Vagina (tissue), 2 donors: Measurements from ENCODE around the gene RPE. TPM values are rescaled to one million over a fixed set of nuclear protein-coding genes. Genes with fewer than 3 reads are reported as not detected.

Source experiments
- DNase-seq, 2 donors: peaks; one replicate each; pipeline ENCODE4 v3.0.0-alpha.2; 2017; ENCODE audit errors: extremely low spot score in 2 of 2
- H3K27ac ChIP-seq: fragments of 200-600 bp; sonication (generic); one replicate; pipeline ENCODE4 v1.5.1; 2019
- H3K27me3 ChIP-seq: fragments of 200-600 bp; sonication (generic); one replicate; pipeline ENCODE4 v1.5.1; 2019
- H3K36me3 ChIP-seq, 2 donors: fragments of 200-600 bp; sonication (generic); one replicate each; pipeline ENCODE4 v1.5.1; 2017 to 2019
- H3K4me1 ChIP-seq: fragments of 200-600 bp; sonication (generic); one replicate; pipeline ENCODE4 v1.5.1; 2019
- H3K4me3 ChIP-seq, 2 donors: fragments of 200-600 bp; sonication (generic); 1 replicate in 1 of 2; 2 replicates in 1 of 2; pipeline ENCODE4 v1.5.1; 2016 to 2019
- H3K9me3 ChIP-seq: fragments of 200-600 bp; sonication (generic); one replicate; pipeline ENCODE4 v1.5.1; 2019
- POLR2A ChIP-seq, 2 donors: fragments of 450-650 bp; IDR thresholded peaks; one replicate each; pipeline ENCODE4 v1.6.1; 2017; ENCODE audit warnings: antibody characterized with exemption in 2 of 2, mild to moderate bottlenecking in 2 of 2, moderate library complexity in 2 of 2
- POLR2AphosphoS5 ChIP-seq, 2 donors: sonication (generic); formaldehyde crosslinking; IDR thresholded peaks; one replicate each; pipeline ENCODE4 v1.9.0; 2017; ENCODE audit warnings: antibody characterized with exemption in 2 of 2, mild to moderate bottlenecking in 2 of 2, low read depth in 1 of 2; ENCODE audit not compliant: insufficient read depth in 1 of 2
- intact Hi-C: fragments of 100-400 bp; cut with DNase I; formaldehyde crosslinking; loops from one replicate; pipeline ENCODE4 v1.15.1; 2023
- total RNA-seq: library from RNA; depleted of rRNA; stranded (reverse); fragments of >200 nt; gene quantifications from one replicate; pipeline ENCODE4 v1.2.3, GENCODE V29; 2016
- TF ChIP-seq, protein P1 (sequence below), 3 experiments: fragments of 450-650 bp in 2 of 3; fragments of 200-600 bp in 1 of 3; sonication (generic) in 1 of 3; IDR thresholded peaks; one replicate each; pipeline ENCODE4 v1.5.1; 2017 to 2019; ENCODE audit warnings: antibody characterized with exemption in 3 of 3, mild to moderate bottlenecking in 2 of 3, moderate library complexity in 2 of 3

The RPE gene
- total RNA-seq, 1 donor from 2014 or later = 73.2 TPM

DNA sequence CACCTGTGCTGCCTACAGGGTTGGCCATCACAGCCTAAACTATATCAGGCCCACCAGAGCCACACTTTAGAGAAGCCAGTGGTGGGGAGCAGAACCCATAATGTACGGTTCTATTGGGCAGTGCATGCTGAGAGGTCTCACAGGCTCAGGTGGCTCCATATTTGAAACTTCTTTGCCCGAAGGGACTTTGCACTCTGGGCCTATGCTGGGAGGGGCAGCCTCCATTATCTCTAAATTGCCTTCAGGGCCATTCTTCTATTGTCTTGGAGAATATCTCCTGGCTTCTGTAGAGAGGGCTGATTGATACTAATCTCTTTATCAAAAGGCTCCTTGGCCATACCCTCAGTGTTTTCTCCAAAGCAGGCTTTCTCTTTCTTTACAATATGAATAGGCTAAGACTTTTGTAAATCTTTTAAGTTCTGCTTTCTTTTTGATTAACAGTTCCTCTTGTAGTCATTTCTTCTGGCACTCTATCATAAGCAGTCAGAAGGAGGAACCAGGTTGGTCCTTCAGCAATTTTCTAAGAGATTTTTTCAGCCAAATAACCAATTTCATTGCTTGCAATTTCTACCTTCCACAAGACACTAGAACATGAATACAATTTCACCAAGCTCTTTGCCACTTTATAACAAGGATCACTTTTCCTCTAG lies 44.5 kb downstream of the RPE start:
- intact Hi-C loops = no loop called here
- H3K36me3 ChIP-seq = peaks cover 0 to 21% of the 10 kb centered on the region in 2 donors
- DNase-seq = no peak
- no peak overlapping the region for H3K4me3 ChIP-seq
- H3K9me3 ChIP-seq = no peaks in the 10 kb centered on the region
- no peaks in the 10 kb centered on the region for H3K4me1 ChIP-seq
- H3K27me3 ChIP-seq = no peaks in the 10 kb centered on the region
- TF ChIP-seq POLR2A (IDR thresholded peaks at IDR 0.05) = no peak
- no peak overlapping the region for H3K27ac ChIP-seq

GRCh38 chr2:210049831-210050230 lies 47.4 kb downstream of the RPE start:
- no peak for DNase-seq
- H3K27ac ChIP-seq = no peak overlapping the region
- H3K36me3 ChIP-seq = peaks cover 0 to 13% of the 10 kb centered on the region in 2 donors
- no peak overlapping the region for H3K4me3 ChIP-seq
- H3K27me3 ChIP-seq = no peaks in the 10 kb centered on the region
- H3K4me1 ChIP-seq = no peaks in the 10 kb centered on the region
- TF ChIP-seq, protein P1, sequence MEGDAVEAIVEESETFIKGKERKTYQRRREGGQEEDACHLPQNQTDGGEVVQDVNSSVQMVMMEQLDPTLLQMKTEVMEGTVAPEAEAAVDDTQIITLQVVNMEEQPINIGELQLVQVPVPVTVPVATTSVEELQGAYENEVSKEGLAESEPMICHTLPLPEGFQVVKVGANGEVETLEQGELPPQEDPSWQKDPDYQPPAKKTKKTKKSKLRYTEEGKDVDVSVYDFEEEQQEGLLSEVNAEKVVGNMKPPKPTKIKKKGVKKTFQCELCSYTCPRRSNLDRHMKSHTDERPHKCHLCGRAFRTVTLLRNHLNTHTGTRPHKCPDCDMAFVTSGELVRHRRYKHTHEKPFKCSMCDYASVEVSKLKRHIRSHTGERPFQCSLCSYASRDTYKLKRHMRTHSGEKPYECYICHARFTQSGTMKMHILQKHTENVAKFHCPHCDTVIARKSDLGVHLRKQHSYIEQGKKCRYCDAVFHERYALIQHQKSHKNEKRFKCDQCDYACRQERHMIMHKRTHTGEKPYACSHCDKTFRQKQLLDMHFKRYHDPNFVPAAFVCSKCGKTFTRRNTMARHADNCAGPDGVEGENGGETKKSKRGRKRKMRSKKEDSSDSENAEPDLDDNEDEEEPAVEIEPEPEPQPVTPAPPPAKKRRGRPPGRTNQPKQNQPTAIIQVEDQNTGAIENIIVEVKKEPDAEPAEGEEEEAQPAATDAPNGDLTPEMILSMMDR (IDR thresholded peaks at IDR 0.05) = no peak
- no peak for TF ChIP-seq POLR2A (IDR thresholded peaks at IDR 0.05)
- intact Hi-C loops = no loop called here
- H3K9me3 ChIP-seq = peaks cover 6% of the 10 kb centered on the region

GRCh38 chr2:210050885-210051284 lies 48.4 kb downstream of the RPE start:
- H3K4me1 ChIP-seq = no peaks in the 10 kb centered on the region
- H3K27ac ChIP-seq = no peak overlapping the region
- H3K27me3 ChIP-seq = no peaks in the 10 kb centered on the region
- intact Hi-C loops = no loop called here
- H3K9me3 ChIP-seq = peaks cover 15% of the 10 kb centered on the region
- H3K36me3 ChIP-seq = peaks cover 0 to 16% of the 10 kb centered on the region in 2 donors
- no peak for DNase-seq
- TF ChIP-seq POLR2A (IDR thresholded peaks at IDR 0.05) (no peak), POLR2AphosphoS5 (IDR thresholded peaks at IDR 0.05; ENCODE audit: insufficient read depth in 1 of 2, low read depth in 1 of 2) (no peak)
- TF ChIP-seq, protein P1 (IDR thresholded peaks at IDR 0.05) = no peak
- no peak overlapping the region for H3K4me3 ChIP-seq

GRCh38 chr2:210054696-210055095 lies 52.3 kb downstream of the RPE start:
- intact Hi-C loops = no loop called here
- H3K36me3 ChIP-seq = peaks cover 0 to 9% of the 10 kb centered on the region in 2 donors
- no peak for DNase-seq
- no peaks in the 10 kb centered on the region for H3K27me3 ChIP-seq
- peaks cover 19% of the 10 kb centered on the region for H3K9me3 ChIP-seq
- H3K27ac ChIP-seq = no peak overlapping the region
- TF ChIP-seq, protein P1 (IDR thresholded peaks at IDR 0.05) = no peak
- TF ChIP-seq POLR2A (IDR thresholded peaks at IDR 0.05) = no peak
- TF ChIP-seq POLR2AphosphoS5 (IDR thresholded peaks at IDR 0.05; ENCODE audit: insufficient read depth in 1 of 2, low read depth in 1 of 2) = no peak
- no peak overlapping the region for H3K4me3 ChIP-seq
- H3K4me1 ChIP-seq = no peaks in the 10 kb centered on the region

GRCh38 chr2:210055825-210056224 lies 53.4 kb downstream of the RPE start:
- Histone ChIP-seq H3K27ac (no peak overlapping the region), H3K27me3 (no peaks in the 10 kb centered on the region), H3K4me3 (no peak overlapping the region), H3K9me3 (peaks cover 19% of the 10 kb centered on the region), H3K36me3 (peaks cover 0 to 9% of the 10 kb centered on the region in 2 donors), H3K4me1 (no peaks in the 10 kb centered on the region)
- no peak for DNase-seq
- TF ChIP-seq POLR2A (IDR thresholded peaks at IDR 0.05) (no peak), POLR2AphosphoS5 (IDR thresholded peaks at IDR 0.05; ENCODE audit: insufficient read depth in 1 of 2, low read depth in 1 of 2) (no peak)
- intact Hi-C loops = no loop called here

GRCh38 chr2:210063306-210063705 lies 60.9 kb downstream of the RPE start:
- Histone ChIP-seq H3K9me3 (no peaks in the 10 kb centered on the region), H3K27me3 (no peaks in the 10 kb centered on the region), H3K4me1 (no peaks in the 10 kb centered on the region), H3K36me3 (no peaks in the 10 kb centered on the region), H3K4me3 (no peak overlapping the region), H3K27ac (no peak overlapping the region)
- intact Hi-C loops = no loop called here
- TF ChIP-seq POLR2AphosphoS5 (IDR thresholded peaks at IDR 0.05; ENCODE audit: insufficient read depth in 1 of 2, low read depth in 1 of 2) (no peak), POLR2A (IDR thresholded peaks at IDR 0.05) (no peak)
- TF ChIP-seq, protein P1 (IDR thresholded peaks at IDR 0.05) = no peak
- no peak for DNase-seq
